Activated T-cell treated with anti-CD3 and anti-CD28 coated beads, Interleukin-2, amount 50 U/mL, for 24 hours (primary cell): ENCODE measurements around the gene COL18A1.

Experiments
- DNase-seq: peaks from one replicate; pipeline ENCODE4 v3.0.0-alpha.2; 2020
- H3K27ac Mint-ChIP-seq: 2 replicates; pipeline ENCODE4 v1.8.0; 2020; ENCODE audit warnings: mild to moderate bottlenecking, mixed read lengths
- H3K27me3 Mint-ChIP-seq: 2 replicates; pipeline ENCODE4 v1.8.0; 2020; ENCODE audit warnings: mixed read lengths
- H3K36me3 Mint-ChIP-seq: 2 replicates; pipeline ENCODE4 v1.8.0; 2020; ENCODE audit warnings: low read depth, mixed read lengths
- H3K4me1 Mint-ChIP-seq: 2 replicates; pipeline ENCODE4 v1.8.0; 2020; ENCODE audit warnings: low read depth, mixed read lengths
- H3K4me3 Mint-ChIP-seq: 2 replicates; pipeline ENCODE4 v1.8.0; 2020; ENCODE audit warnings: mild to moderate bottlenecking, moderate library complexity, mixed read lengths
- H3K9me3 Mint-ChIP-seq: 2 replicates; pipeline ENCODE4 v1.8.0; 2020; ENCODE audit warnings: mixed read lengths

COL18A1 gene

GRCh38 chr21:45448810-45449657, 44.1 kb downstream of the COL18A1 start:
- DNase-seq = no peak
- Mint-ChIP-seq H3K4me1 (peaks cover 13% of the 10 kb centered on the region), H3K9me3 (peaks cover 14% of the 10 kb centered on the region), H3K4me3 (no peak overlapping the region), H3K27me3 (peaks cover 24% of the 10 kb centered on the region), H3K36me3 (no peaks in the 10 kb centered on the region), H3K27ac (no peak overlapping the region)

GRCh38 chr21:45449658-45450422, 44.9 kb downstream of the COL18A1 start:
- H3K27me3 Mint-ChIP-seq = peaks cover 16% of the 10 kb centered on the region
- no peak for DNase-seq
- H3K9me3 Mint-ChIP-seq = peaks cover 14% of the 10 kb centered on the region
- no peak overlapping the region for H3K27ac Mint-ChIP-seq
- H3K4me3 Mint-ChIP-seq = no peak overlapping the region
- H3K4me1 Mint-ChIP-seq = peaks cover 8% of the 10 kb centered on the region
- H3K36me3 Mint-ChIP-seq = no peaks in the 10 kb centered on the region

- Mint-ChIP-seq H3K36me3 (no peaks in the 10 kb centered on the region), H3K27ac (no peak overlapping the region), H3K4me3 (no peak overlapping the region), H3K9me3 (peaks cover 14% of the 10 kb centered on the region), H3K4me1 (peaks cover 2% of the 10 kb centered on the region), H3K27me3 (peaks cover 11% of the 10 kb centered on the region)
- no peak for DNase-seq
These were observed 45.6 kb downstream of the COL18A1 start for GRCh38 chr21:45450423-45451090.

GRCh38 chr21:45451091-45451740, 46.3 kb downstream of the COL18A1 start:
- no peak for DNase-seq
- Mint-ChIP-seq H3K4me1 (no peaks in the 10 kb centered on the region), H3K27ac (no peak overlapping the region), H3K36me3 (no peaks in the 10 kb centered on the region), H3K27me3 (peaks cover 8% of the 10 kb centered on the region), H3K4me3 (no peak overlapping the region), H3K9me3 (peaks cover 11% of the 10 kb centered on the region)

GRCh38 chr21:45451771-45452182, 46.8 kb downstream of the COL18A1 start:
- H3K27ac Mint-ChIP-seq = no peak overlapping the region
- H3K27me3 Mint-ChIP-seq = peaks cover 7% of the 10 kb centered on the region
- H3K36me3 Mint-ChIP-seq = no peaks in the 10 kb centered on the region
- DNase-seq = no peak
- no peak overlapping the region for H3K4me3 Mint-ChIP-seq
- peaks cover 10% of the 10 kb centered on the region for H3K9me3 Mint-ChIP-seq
- no peaks in the 10 kb centered on the region for H3K4me1 Mint-ChIP-seq

GRCh38 chr21:45452696-45453307, 47.8 kb downstream of the COL18A1 start:
- H3K27ac Mint-ChIP-seq = no peak overlapping the region
- H3K4me3 Mint-ChIP-seq = no peak overlapping the region
- DNase-seq = no peak
- H3K27me3 Mint-ChIP-seq = peaks cover 5% of the 10 kb centered on the region
- no peaks in the 10 kb centered on the region for H3K4me1 Mint-ChIP-seq
- no peaks in the 10 kb centered on the region for H3K36me3 Mint-ChIP-seq
- H3K9me3 Mint-ChIP-seq = peaks cover 9% of the 10 kb centered on the region

GRCh38 chr21:45453308-45453950, 48.5 kb downstream of the COL18A1 start:
- Mint-ChIP-seq H3K36me3 (no peaks in the 10 kb centered on the region), H3K9me3 (peaks cover 9% of the 10 kb centered on the region), H3K27ac (peak overlapping the region; percentile 15), H3K4me3 (no peak overlapping the region), H3K27me3 (peaks cover under 1% of the 10 kb centered on the region), H3K4me1 (no peaks in the 10 kb centered on the region)
- DNase-seq = no peak

GRCh38 chr21:45454060-45454925, 49.3 kb downstream of the COL18A1 start:
- no peak overlapping the region for H3K27ac Mint-ChIP-seq
- DNase-seq = no peak
- H3K27me3 Mint-ChIP-seq = no peaks in the 10 kb centered on the region
- H3K4me1 Mint-ChIP-seq = no peaks in the 10 kb centered on the region
- H3K9me3 Mint-ChIP-seq = peaks cover 9% of the 10 kb centered on the region
- H3K36me3 Mint-ChIP-seq = no peaks in the 10 kb centered on the region
- no peak overlapping the region for H3K4me3 Mint-ChIP-seq

GRCh38 chr21:45454926-45455673, 50.1 kb downstream of the COL18A1 start:
- Mint-ChIP-seq H3K4me3 (no peak overlapping the region), H3K27ac (no peak overlapping the region), H3K36me3 (no peaks in the 10 kb centered on the region), H3K4me1 (no peaks in the 10 kb centered on the region), H3K27me3 (no peaks in the 10 kb centered on the region), H3K9me3 (peaks cover 9% of the 10 kb centered on the region)
- DNase-seq = no peak

GRCh38 chr21:45455674-45456583, 51.0 kb downstream of the COL18A1 start:
- H3K4me1 Mint-ChIP-seq = no peaks in the 10 kb centered on the region
- H3K4me3 Mint-ChIP-seq = no peak overlapping the region
- peaks cover 9% of the 10 kb centered on the region for H3K9me3 Mint-ChIP-seq

GRCh38 chr21:45456584-45457160, 51.7 kb downstream of the COL18A1 start:
- Mint-ChIP-seq H3K4me1 (no peaks in the 10 kb centered on the region), H3K9me3 (peaks cover 9% of the 10 kb centered on the region), H3K4me3 (no peak overlapping the region), H3K27ac (no peak overlapping the region), H3K27me3 (no peaks in the 10 kb centered on the region), H3K36me3 (no peaks in the 10 kb centered on the region)
- no peak for DNase-seq

More at GRCh38 chr21:45455674-45456583, 51.0 kb downstream of the COL18A1 start:
- no peaks in the 10 kb centered on the region for H3K36me3 Mint-ChIP-seq
- H3K27ac Mint-ChIP-seq = no peak overlapping the region
- DNase-seq = no peak
- no peaks in the 10 kb centered on the region for H3K27me3 Mint-ChIP-seq
